ENCODE data around the gene ZFYVE16.
"Not testable (repeated sequence)": the region's sequence is repeated elsewhere in the genome, so short reads cannot be mapped to it uniquely, and the experiment has no call there.

Gene ZFYVE16

GRCh38 chr5:80407735-80408483 is at the start of gene ZFYVE16:
Gene ZFYVE16 (plus strand): TSS chr5:80408064. CDS start chr5:80434148, 26,084 bp downstream.
- peak; percentile 79 for DNase-seq

GRCh38 chr5:80360914-80361444 is 46.9 kb upstream of the ZFYVE16 start:
- DNase-seq = no peak

- DNase-seq = no peak
Observed at GRCh38 chr5:80364892-80365291, 43.0 kb upstream of the ZFYVE16 start.

GRCh38 chr5:80368661-80369480 is 39.0 kb upstream of the ZFYVE16 start:
- DNase-seq = no peak

GRCh38 chr5:80369521-80369920 is 38.3 kb upstream of the ZFYVE16 start:
- peak; percentile 13 for DNase-seq

- no peak for DNase-seq
Observed at GRCh38 chr5:80370390-80370789, 37.5 kb upstream of the ZFYVE16 start.

- no peak for DNase-seq
Observed at GRCh38 chr5:80372780-80373179, 35.1 kb upstream of the ZFYVE16 start.

GRCh38 chr5:80374188-80374587 is 33.7 kb upstream of the ZFYVE16 start:
- no peak for DNase-seq

- DNase-seq = no peak
Observed at GRCh38 chr5:80376557-80376956, 31.3 kb upstream of the ZFYVE16 start.

GRCh38 chr5:80382488-80382887 is 25.4 kb upstream of the ZFYVE16 start:
- DNase-seq = no peak

GRCh38 chr5:80387063-80387768 is 20.6 kb upstream of the ZFYVE16 start:
- DNase-seq = no peak

- DNase-seq = no peak
Observed at GRCh38 chr5:80389580-80389979, 18.3 kb upstream of the ZFYVE16 start.

GRCh38 chr5:80390413-80390812 is 17.5 kb upstream of the ZFYVE16 start:
- DNase-seq = not testable (repeated sequence)

- DNase-seq = not testable (repeated sequence)
Observed at GRCh38 chr5:80391267-80391666, 16.6 kb upstream of the ZFYVE16 start.

GRCh38 chr5:80399526-80400239 is 8.2 kb upstream of the ZFYVE16 start:
- DNase-seq = no peak

- not testable (repeated sequence) for DNase-seq
Observed at GRCh38 chr5:80400368-80400767, 7.5 kb upstream of the ZFYVE16 start.

GRCh38 chr5:80403782-80404181 is 4.1 kb upstream of the ZFYVE16 start:
- no peak for DNase-seq

- DNase-seq = no peak
Observed at GRCh38 chr5:80406980-80407734, 707 bp upstream of the ZFYVE16 start.

- peak; percentile 25 for DNase-seq
Observed at GRCh38 chr5:80408484-80409366, 861 bp downstream of the ZFYVE16 start.

- no peak for DNase-seq
Observed at GRCh38 chr5:80409367-80409966, 1.6 kb downstream of the ZFYVE16 start.
